Keratinocyte (primary cell): Measurements from ENCODE around the gene ASPHD2. TPM values are rescaled to one million over a fixed set of nuclear protein-coding genes. Genes with fewer than 3 reads are reported as not detected.

Experiments
- DNase-seq: peaks from one replicate; pipeline ENCODE4 v3.0.0-alpha.2; 2011; ENCODE audit warnings: low read depth, missing footprints, low spot score
- FAIRE-seq: peaks from 2 replicates; lab custom pipeline; 2011; peaks lifted over from hg19 to GRCh38; lab: Jason Lieb, UNC
- H2AFZ ChIP-seq: 2 replicates; pipeline ENCODE4 v1.6.0; 2012; ENCODE audit warnings: low read length, control low read depth, inconsistent platforms; ENCODE audit not compliant: control insufficient read depth
- H3K27ac ChIP-seq: 2 replicates; pipeline ENCODE4 v1.5.1; 2011; ENCODE audit warnings: low read length; ENCODE audit not compliant: control insufficient read depth, insufficient read depth
- H3K27me3 ChIP-seq: 3 replicates; pipeline ENCODE4 v1.6.0; 2011; ENCODE audit warnings: low read length; ENCODE audit not compliant: control insufficient read depth, insufficient read depth; ENCODE audit errors: extremely low read depth
- H3K36me3 ChIP-seq, 2 experiments: 2 replicates in 1 of 2; 3 replicates in 1 of 2; pipeline ENCODE4 v1.5.1; 2011; ENCODE audit warnings: low read length in 2 of 2, mild to moderate bottlenecking in 1 of 2; ENCODE audit not compliant: control insufficient read depth in 2 of 2, insufficient read depth in 2 of 2; ENCODE audit errors: extremely low read depth in 1 of 2
- H3K4me1 ChIP-seq: 3 replicates; pipeline ENCODE4 v1.5.1; 2011; ENCODE audit warnings: low read length; ENCODE audit not compliant: control insufficient read depth, insufficient read depth; ENCODE audit errors: extremely low read depth
- H3K4me2 ChIP-seq: 3 replicates; pipeline ENCODE4 v1.6.0; 2011; ENCODE audit warnings: low read depth, low read length; ENCODE audit not compliant: control insufficient read depth, insufficient read depth; ENCODE audit errors: extremely low read depth
- H3K4me3 ChIP-seq, 3 experiments: fragments of 200-600 bp in 1 of 3; sonication (generic) in 1 of 3; 2 replicates in 2 of 3; 3 replicates in 1 of 3; pipeline ENCODE4 v1.5.1; 2011 to 2016; ENCODE audit warnings: low read length in 3 of 3, mild to moderate bottlenecking in 3 of 3, control low read depth in 2 of 3, inconsistent platforms in 1 of 3, low read depth in 1 of 3, mixed read lengths in 1 of 3, mixed run types in 1 of 3, moderate library complexity in 1 of 3; ENCODE audit not compliant: control insufficient read depth in 2 of 3, insufficient read depth in 2 of 3; ENCODE audit errors: extremely low read depth in 1 of 3
- H3K79me2 ChIP-seq: 2 replicates; pipeline ENCODE4 v1.6.0; 2012; ENCODE audit warnings: low read length; ENCODE audit not compliant: control insufficient read depth, insufficient read depth
- H3K9ac ChIP-seq: 3 replicates; pipeline ENCODE4 v1.6.0; 2011; ENCODE audit warnings: low read length; ENCODE audit not compliant: control insufficient read depth, insufficient read depth; ENCODE audit errors: extremely low read depth
- H3K9me1 ChIP-seq: 3 replicates; pipeline ENCODE4 v1.6.0; 2011; ENCODE audit warnings: low read length; ENCODE audit not compliant: control insufficient read depth, insufficient read depth; ENCODE audit errors: extremely low read depth
- H3K9me3 ChIP-seq: 2 replicates; pipeline ENCODE4 v1.5.1; 2012; ENCODE audit warnings: low read depth, low read length; ENCODE audit not compliant: control insufficient read depth
- H4K20me1 ChIP-seq: 3 replicates; pipeline ENCODE4 v1.6.0; 2011; ENCODE audit warnings: low read length; ENCODE audit not compliant: control insufficient read depth, insufficient read depth; ENCODE audit errors: extremely low read depth
- EZH2 ChIP-seq: IDR thresholded peaks from one replicate; pipeline ENCODE4 v1.6.1; 2012; ENCODE audit warnings: inconsistent platforms, mild to moderate bottlenecking, low read length, moderate library complexity
- dilution Hi-C: fragments of 300-500 bp; cut with MboI; formaldehyde crosslinking; loops from one replicate; pipeline ENCODE4 v1.7.0; 2020; ENCODE audit warnings: low sequenced_read_pairs; ENCODE audit not compliant: extremely low pct_ligation_motif_present
- polyA plus RNA-seq, 5 experiments: library from polyadenylated mRNA; depleted of rRNA in 3 of 5; stranded (reverse) in 3 of 5; stranded (forward) in 1 of 5; unstranded in 1 of 5; fragments of >200 nt; gene quantifications; 1 replicate in 1 of 5; 2 replicates in 3 of 5; 3 replicates in 1 of 5; pipeline versions ENCODE4 v1.2.1 to v1.2.3, GENCODE V29; 2011 to 2012; ENCODE audit warnings: missing spikeins in 2 of 5, low read depth in 1 of 5, low replicate concordance in 1 of 5
- TF ChIP-seq, protein P1 (sequence below), 3 experiments: IDR thresholded peaks in 1 of 3; conservative IDR thresholded peaks in 1 of 3; optimal IDR thresholded peaks in 1 of 3; 2 replicates in 2 of 3; 3 replicates in 1 of 3; pipeline versions ENCODE3 to v1.5.1; 2011; ENCODE audit warnings: low read length in 3 of 3, mild to moderate bottlenecking in 3 of 3, moderate library complexity in 2 of 3, control low read depth in 1 of 3, inconsistent platforms in 1 of 3; ENCODE audit not compliant: insufficient read depth in 2 of 3; ENCODE audit errors: extremely low read depth in 1 of 3

Gene ASPHD2
- polyA plus RNA-seq, 1 donor (not counting 4 experiments of a cell fraction or from before 2014, with no cell fraction given): 3.5 TPM

DNA sequence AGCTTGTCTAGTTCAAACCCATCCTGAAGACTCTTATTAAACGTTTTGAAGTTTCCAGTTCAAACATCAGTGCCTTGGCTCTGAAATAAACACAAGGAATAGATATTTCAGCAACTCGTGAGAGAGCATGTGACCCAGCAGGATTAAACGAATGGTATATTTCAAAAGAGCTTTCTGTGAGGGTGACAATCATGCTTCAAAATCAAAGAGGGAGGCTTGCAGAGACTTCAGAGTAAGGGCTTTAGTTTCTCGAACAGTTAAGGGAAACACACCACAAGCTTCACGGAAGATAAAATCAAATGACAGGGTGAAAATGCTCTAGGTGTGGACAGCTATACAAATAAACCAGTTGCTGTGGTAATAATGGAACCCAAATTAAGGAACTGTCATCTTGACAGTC is 53.1 kb downstream of the ASPHD2 start:
- peaks cover 62% of the 10 kb centered on the region for H3K4me1 ChIP-seq
- DNase-seq (no peak), FAIRE-seq (no peak)
- peak overlapping the region; percentile 86 for H3K4me2 ChIP-seq
- H3K9me3 ChIP-seq: no peaks in the 10 kb centered on the region
- no peaks in the 10 kb centered on the region for H4K20me1 ChIP-seq
- peaks cover 39% of the 10 kb centered on the region for H3K79me2 ChIP-seq
- no peak overlapping the region for H2AFZ ChIP-seq
- peaks cover 2 to 13% of the 10 kb centered on the region in 2 experiments for H3K36me3 ChIP-seq
- H3K27ac ChIP-seq: peak overlapping the region; percentile 89
- dilution Hi-C loops: no loop called here
- H3K4me3 ChIP-seq: peak overlapping the region in 1 of 3 experiments; percentile 98
- H3K9ac ChIP-seq: peak overlapping the region; percentile 94
- no peaks in the 10 kb centered on the region for H3K27me3 ChIP-seq
- H3K9me1 ChIP-seq: no peaks in the 10 kb centered on the region
- TF ChIP-seq, protein P1, sequence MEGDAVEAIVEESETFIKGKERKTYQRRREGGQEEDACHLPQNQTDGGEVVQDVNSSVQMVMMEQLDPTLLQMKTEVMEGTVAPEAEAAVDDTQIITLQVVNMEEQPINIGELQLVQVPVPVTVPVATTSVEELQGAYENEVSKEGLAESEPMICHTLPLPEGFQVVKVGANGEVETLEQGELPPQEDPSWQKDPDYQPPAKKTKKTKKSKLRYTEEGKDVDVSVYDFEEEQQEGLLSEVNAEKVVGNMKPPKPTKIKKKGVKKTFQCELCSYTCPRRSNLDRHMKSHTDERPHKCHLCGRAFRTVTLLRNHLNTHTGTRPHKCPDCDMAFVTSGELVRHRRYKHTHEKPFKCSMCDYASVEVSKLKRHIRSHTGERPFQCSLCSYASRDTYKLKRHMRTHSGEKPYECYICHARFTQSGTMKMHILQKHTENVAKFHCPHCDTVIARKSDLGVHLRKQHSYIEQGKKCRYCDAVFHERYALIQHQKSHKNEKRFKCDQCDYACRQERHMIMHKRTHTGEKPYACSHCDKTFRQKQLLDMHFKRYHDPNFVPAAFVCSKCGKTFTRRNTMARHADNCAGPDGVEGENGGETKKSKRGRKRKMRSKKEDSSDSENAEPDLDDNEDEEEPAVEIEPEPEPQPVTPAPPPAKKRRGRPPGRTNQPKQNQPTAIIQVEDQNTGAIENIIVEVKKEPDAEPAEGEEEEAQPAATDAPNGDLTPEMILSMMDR (optimal IDR thresholded peaks at IDR 0.05 in 1 of 3, IDR thresholded peaks at IDR 0.05 in 1 of 3, conservative IDR thresholded peaks at IDR 0.05 in 1 of 3; ENCODE audit: extremely low read depth in 1 of 3, insufficient read depth in 2 of 3, low read length in 3 of 3): no peak
- TF ChIP-seq EZH2: no peak

DNA sequence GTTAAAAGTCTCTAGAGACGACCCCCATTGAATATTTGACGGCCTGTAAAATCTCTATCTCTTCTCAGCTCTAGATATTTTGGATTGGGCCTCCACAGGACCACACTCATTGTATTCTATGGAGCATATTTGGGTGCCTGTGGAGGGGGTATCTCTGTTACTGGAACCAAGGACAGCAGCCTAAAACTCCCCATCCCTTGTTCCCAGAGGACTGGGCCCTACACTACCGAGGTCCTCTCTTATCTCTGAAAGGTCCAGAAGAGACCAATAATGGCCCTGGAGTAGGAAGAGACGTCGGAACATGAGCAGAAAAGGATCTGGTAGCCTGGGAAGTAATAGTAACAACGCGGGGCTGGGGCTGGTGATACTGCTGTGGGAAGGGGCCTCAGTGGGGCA is 54.0 kb downstream of the ASPHD2 start:
- dilution Hi-C loops: no loop called here
- H4K20me1 ChIP-seq: no peaks in the 10 kb centered on the region
- peak overlapping the region; percentile 89 for H3K27ac ChIP-seq
- no peak for TF ChIP-seq EZH2
- TF ChIP-seq, protein P1 (optimal IDR thresholded peaks at IDR 0.05 in 1 of 3, IDR thresholded peaks at IDR 0.05 in 1 of 3, conservative IDR thresholded peaks at IDR 0.05 in 1 of 3; ENCODE audit: extremely low read depth in 1 of 3, insufficient read depth in 2 of 3, low read length in 3 of 3): no peak
- H3K4me3 ChIP-seq: peak overlapping the region; percentile 79 to 98 (median 97)
- peak overlapping the region; percentile 94 for H3K9ac ChIP-seq
- no peaks in the 10 kb centered on the region for H3K27me3 ChIP-seq
- peaks cover 0 to 12% of the 10 kb centered on the region in 2 experiments for H3K36me3 ChIP-seq
- FAIRE-seq: no peak
- peak overlapping the region; percentile 86 for H3K4me2 ChIP-seq
- H3K9me3 ChIP-seq: no peaks in the 10 kb centered on the region
- H3K4me1 ChIP-seq: peaks cover 54% of the 10 kb centered on the region
- peaks cover 39% of the 10 kb centered on the region for H3K79me2 ChIP-seq
- DNase-seq: no peak
- peak overlapping the region; percentile 70 for H2AFZ ChIP-seq
- no peaks in the 10 kb centered on the region for H3K9me1 ChIP-seq
